Airway epithelial cell (primary cell): Measurements from ENCODE around the gene FRMPD4. TPM values are rescaled to one million over a fixed set of nuclear protein-coding genes. Genes with fewer than 3 reads are reported as not detected.

ENCODE experiments used
- total RNA-seq: library from RNA; depleted of rRNA; stranded (reverse); fragments of >200 nt; gene quantifications from 2 replicates; pipeline ENCODE4 v1.2.3, GENCODE V29; 2015

FRMPD4 gene
- 0.14 TPM in 1 of 2 replicates, not detected in the other for total RNA-seq

GRCh38 chrX:12138361-12139313 lies at the start of gene FRMPD4:
FRMPD4 (plus strand) TSS chrX:12138473; CDS start chrX:12138972, 499 bp downstream.

